ENCODE measurements around the gene ELOA.

GRCh38 chr1:23805025-23805424, 61.8 kb downstream of the ELOA start:
- no peak for TF ChIP-seq CTCF (IDR thresholded peaks at IDR 0.05)
- no peak for TF ChIP-seq ZFP36 (IDR thresholded peaks at IDR 0.05; ENCODE audit: borderline replicate concordance, partially characterized antibody)
- TF ChIP-seq MAX (IDR thresholded peaks at IDR 0.05) = no peak
- no peak for TF ChIP-seq POLR2A (IDR thresholded peaks at IDR 0.05; ENCODE audit: low read length)
- no peak for TF ChIP-seq JUN (IDR thresholded peaks at IDR 0.05)
- no peak for TF ChIP-seq POLR2AphosphoS2 (conservative IDR thresholded peaks at IDR 0.05; ENCODE audit: low read length)

Measured in A549 (cell line).